Kidney epithelial cell (primary cell): ENCODE results near the gene HEXA. TPM values are rescaled to one million over a fixed set of nuclear protein-coding genes. Genes with fewer than 3 reads are reported as not detected.

ENCODE experiments used
- DNase-seq: peaks from one replicate; pipeline ENCODE4 v3.0.0-alpha.2; 2010; ENCODE audit warnings: low read depth
- H3K27me3 ChIP-seq: 2 replicates; pipeline ENCODE4 v1.6.0; 2011; ENCODE audit warnings: low read length; ENCODE audit not compliant: control insufficient read depth, insufficient read depth
- H3K36me3 ChIP-seq: 2 replicates; pipeline ENCODE4 v1.5.1; 2011; ENCODE audit warnings: low read length; ENCODE audit not compliant: control insufficient read depth, insufficient read depth
- H3K4me3 ChIP-seq: 2 replicates; pipeline ENCODE4 v1.5.1; 2011; ENCODE audit warnings: low read depth, mild to moderate bottlenecking, control low read depth, low read length
- CTCF ChIP-seq: IDR thresholded peaks from 2 replicates; pipeline ENCODE4 v1.5.1; 2011; ENCODE audit warnings: mild to moderate bottlenecking, moderate library complexity, low read length, control low read depth, inconsistent platforms; ENCODE audit not compliant: insufficient read depth, poor library complexity, severe bottlenecking
- total RNA-seq: library from RNA; depleted of rRNA; stranded (reverse); fragments of >200 nt; gene quantifications from 2 replicates; pipeline ENCODE4 v1.2.3, GENCODE V29; 2015

The HEXA gene
- total RNA-seq, 1 donor from 2014 or later, result 135 TPM

GRCh38 chr15:72358121-72358520, 17.7 kb downstream of the HEXA start:
- no peak for TF ChIP-seq CTCF
- H3K27me3 ChIP-seq, result no peaks in the 10 kb centered on the region
- DNase-seq, result no peak
- no peak overlapping the region for H3K4me3 ChIP-seq
- H3K36me3 ChIP-seq, result no peaks in the 10 kb centered on the region

- DNase-seq, result no peak
- Histone ChIP-seq H3K36me3 (no peaks in the 10 kb centered on the region), H3K27me3 (no peaks in the 10 kb centered on the region), H3K4me3 (no peak overlapping the region)
- TF ChIP-seq CTCF, result no peak
Measured at GRCh38 chr15:72354496-72354895, 21.3 kb downstream of the HEXA start.

GRCh38 chr15:72353266-72353665, 22.5 kb downstream of the HEXA start:
- no peak overlapping the region for H3K4me3 ChIP-seq
- no peaks in the 10 kb centered on the region for H3K27me3 ChIP-seq
- no peak for DNase-seq
- no peak for TF ChIP-seq CTCF
- no peaks in the 10 kb centered on the region for H3K36me3 ChIP-seq

GRCh38 chr15:72345806-72346205, 30.0 kb downstream of the HEXA start:
- Histone ChIP-seq H3K4me3 (no peak overlapping the region), H3K36me3 (no peaks in the 10 kb centered on the region), H3K27me3 (no peaks in the 10 kb centered on the region)
- no peak for DNase-seq
- TF ChIP-seq CTCF, result no peak

- Histone ChIP-seq H3K4me3 (no peak overlapping the region), H3K27me3 (no peaks in the 10 kb centered on the region), H3K36me3 (no peaks in the 10 kb centered on the region)
- TF ChIP-seq CTCF, result no peak
- no peak for DNase-seq
Measured at GRCh38 chr15:72345280-72345679, 30.5 kb downstream of the HEXA start.

- no peak for DNase-seq
- H3K4me3 ChIP-seq, result no peak overlapping the region
- no peak for TF ChIP-seq CTCF
- no peaks in the 10 kb centered on the region for H3K36me3 ChIP-seq
- H3K27me3 ChIP-seq, result no peaks in the 10 kb centered on the region
Measured at GRCh38 chr15:72344602-72345001, 31.2 kb downstream of the HEXA start.
